ENCODE measurements around the gene RBM20.

DNA sequence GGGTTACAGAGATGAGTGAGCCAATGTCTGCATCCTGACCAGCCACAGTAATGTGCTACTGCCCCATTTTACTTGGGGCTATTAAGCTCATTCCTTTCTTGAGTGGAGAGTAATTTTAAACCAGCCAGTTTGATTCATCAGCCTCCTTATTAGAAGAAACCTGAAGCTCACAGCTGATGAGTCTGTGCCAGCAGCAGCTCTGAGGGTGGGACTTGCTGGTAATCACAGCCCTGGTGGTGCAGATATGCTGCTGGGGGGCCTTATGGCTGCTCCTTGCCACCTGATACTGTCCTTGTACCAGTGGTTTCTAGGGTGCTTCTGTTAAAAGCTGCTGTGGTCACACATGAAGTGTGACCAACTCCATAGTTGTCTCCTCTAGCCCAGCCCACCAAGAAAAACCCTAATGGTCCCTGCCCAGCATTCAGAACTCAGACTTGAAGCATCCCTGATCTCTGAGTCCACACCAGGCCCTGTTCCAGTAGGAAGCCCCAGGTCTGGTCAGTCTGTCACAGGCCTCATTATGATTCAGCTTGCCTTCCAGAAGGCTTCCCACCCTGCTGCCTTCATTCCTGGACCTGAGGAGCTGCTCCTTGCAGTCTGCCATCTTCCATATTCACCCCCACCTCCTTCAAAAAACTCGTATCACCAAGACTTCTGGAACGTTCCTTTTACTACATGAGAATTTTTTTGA lies 28.9 kb upstream of the RBM20 start:
- no peak for TF ChIP-seq POLR2A (IDR thresholded peaks at IDR 0.05)
- no peak for TF ChIP-seq CTCF (IDR thresholded peaks at IDR 0.05)

Data from sigmoid colon (tissue), 3 donors.